ENCODE data around the gene TCOF1. TPM values are rescaled to one million over a fixed set of nuclear protein-coding genes. Genes with fewer than 3 reads are reported as not detected.

The TCOF1 gene
- total and polyA plus RNA-seq, 2 of the 8 experiments (the other 6 are each of a cell fraction or from before 2014, with no cell fraction given) = 35.9 to 170 TPM

GRCh38 chr5:150374651-150375050, 17.2 kb downstream of the TCOF1 start (continued):
- TF ChIP-seq NANOG (IDR thresholded peaks at IDR 0.05; ENCODE audit: insufficient read depth, low read depth, low read length, poor library complexity, severe bottlenecking) (no peak), KDM1A (IDR thresholded peaks at IDR 0.05; ENCODE audit: borderline replicate concordance, low read length) (no peak), SP2 (IDR thresholded peaks at IDR 0.05; ENCODE audit: low read length) (no peak), SIN3A (conservative IDR thresholded peaks at IDR 0.05 in 1 of 2, IDR thresholded peaks at IDR 0.05 in 1 of 2; ENCODE audit: low read depth in 1 of 2, low read length in 2 of 2) (no peak), ATF3 (IDR thresholded peaks at IDR 0.05; ENCODE audit: insufficient read depth, low read depth, low read length) (no peak), CEBPB (IDR thresholded peaks at IDR 0.05; ENCODE audit: low read depth, low read length) (no peak), BRCA1 (IDR thresholded peaks at IDR 0.05; ENCODE audit: low read depth, low read length) (no peak)
